Measurements from ENCODE around the gene CARMIL1.

The CARMIL1 gene

GRCh38 chr6:25314509-25315175, 35.5 kb downstream of the CARMIL1 start:
- no peak for TF ChIP-seq CTCF (IDR thresholded peaks at IDR 0.05)
- H3K9ac ChIP-seq, result no peak overlapping the region
- no peaks in the 10 kb centered on the region for H3K36me3 ChIP-seq (ENCODE audit: control insufficient read depth, insufficient read depth, low read length)
- H3K27ac ChIP-seq, result no peak overlapping the region
- peaks cover 8% of the 10 kb centered on the region for H3K79me2 ChIP-seq
- H2AFZ ChIP-seq, result no peak overlapping the region
- no peaks in the 10 kb centered on the region for H3K4me1 ChIP-seq
- H3K9me3 ChIP-seq (ENCODE audit: control insufficient read depth, low read length), result no peaks in the 10 kb centered on the region
- H3K27me3 ChIP-seq (ENCODE audit: control insufficient read depth, insufficient read depth, low read length), result no peaks in the 10 kb centered on the region
- no peak overlapping the region for H3K4me3 ChIP-seq (ENCODE audit: low read depth, low read length)
- H3K4me2 ChIP-seq (ENCODE audit: low read length), result no peak overlapping the region

GRCh38 chr6:25315194-25316177, 36.3 kb downstream of the CARMIL1 start:
- Histone ChIP-seq H3K4me3 (ENCODE audit: low read depth, low read length) (no peak overlapping the region), H3K27me3 (ENCODE audit: control insufficient read depth, insufficient read depth, low read length) (no peaks in the 10 kb centered on the region), H3K9me3 (ENCODE audit: control insufficient read depth, low read length) (no peaks in the 10 kb centered on the region), H2AFZ (no peak overlapping the region), H3K79me2 (peaks cover 7% of the 10 kb centered on the region), H3K9ac (no peak overlapping the region), H3K4me1 (no peaks in the 10 kb centered on the region), H3K4me2 (ENCODE audit: low read length) (no peak overlapping the region), H3K27ac (no peak overlapping the region), H3K36me3 (ENCODE audit: control insufficient read depth, insufficient read depth, low read length) (no peaks in the 10 kb centered on the region)
- no peak for TF ChIP-seq CTCF (IDR thresholded peaks at IDR 0.05)

- Histone ChIP-seq H3K79me2 (peaks cover 8% of the 10 kb centered on the region), H3K4me2 (ENCODE audit: low read length) (no peak overlapping the region), H3K27me3 (ENCODE audit: control insufficient read depth, insufficient read depth, low read length) (no peaks in the 10 kb centered on the region), H3K4me3 (ENCODE audit: low read depth, low read length) (no peak overlapping the region), H3K36me3 (ENCODE audit: control insufficient read depth, insufficient read depth, low read length) (no peaks in the 10 kb centered on the region), H3K9me3 (ENCODE audit: control insufficient read depth, low read length) (no peaks in the 10 kb centered on the region), H3K9ac (no peak overlapping the region), H3K27ac (no peak overlapping the region), H2AFZ (no peak overlapping the region), H3K4me1 (no peaks in the 10 kb centered on the region)
- no peak for TF ChIP-seq CTCF (IDR thresholded peaks at IDR 0.05)
Measured at GRCh38 chr6:25316626-25317025, 37.5 kb downstream of the CARMIL1 start.

GRCh38 chr6:25318589-25318988, 39.4 kb downstream of the CARMIL1 start:
- no peak overlapping the region for H3K9ac ChIP-seq
- no peak overlapping the region for H3K4me3 ChIP-seq (ENCODE audit: low read depth, low read length)
- no peak for TF ChIP-seq CTCF (IDR thresholded peaks at IDR 0.05)
- H3K79me2 ChIP-seq, result peaks cover 8% of the 10 kb centered on the region
- no peaks in the 10 kb centered on the region for H3K9me3 ChIP-seq (ENCODE audit: control insufficient read depth, low read length)
- H3K27ac ChIP-seq, result no peak overlapping the region
- H3K4me2 ChIP-seq (ENCODE audit: low read length), result no peak overlapping the region
- H3K36me3 ChIP-seq (ENCODE audit: control insufficient read depth, insufficient read depth, low read length), result no peaks in the 10 kb centered on the region
- no peaks in the 10 kb centered on the region for H3K4me1 ChIP-seq
- H3K27me3 ChIP-seq (ENCODE audit: control insufficient read depth, insufficient read depth, low read length), result no peaks in the 10 kb centered on the region
- no peak overlapping the region for H2AFZ ChIP-seq
